Osteoblast (primary cell): ENCODE data around the gene FGF14. TPM values are rescaled to one million over a fixed set of nuclear protein-coding genes. Genes with fewer than 3 reads are reported as not detected.

ENCODE experiments used
- DNase-seq: peaks from one replicate; pipeline ENCODE4 v3.0.0; 2011; ENCODE audit warnings: low spot score, mixed read lengths; ENCODE audit not compliant: insufficient read length; ENCODE audit errors: missing footprints
- H2AFZ ChIP-seq: 2 replicates; pipeline ENCODE4 v1.6.0; 2011; ENCODE audit warnings: mild to moderate bottlenecking, low read length
- H3K27ac ChIP-seq: 2 replicates; pipeline ENCODE4 v1.5.1; 2011; ENCODE audit warnings: mild to moderate bottlenecking, low read depth, low read length, moderate library complexity
- H3K27me3 ChIP-seq: 2 replicates; pipeline ENCODE4 v1.6.0; 2012; ENCODE audit warnings: mild to moderate bottlenecking, control low read depth, inconsistent platforms, low read length, moderate library complexity; ENCODE audit not compliant: insufficient read depth
- H3K36me3 ChIP-seq: 2 replicates; pipeline ENCODE4 v1.5.1; 2011; ENCODE audit warnings: mild to moderate bottlenecking, low read length, control low read depth, moderate library complexity; ENCODE audit not compliant: insufficient read depth
- H3K4me1 ChIP-seq: 2 replicates; pipeline ENCODE4 v1.5.1; 2011; ENCODE audit warnings: mild to moderate bottlenecking, low read length, control low read depth, moderate library complexity; ENCODE audit not compliant: insufficient read depth
- H3K4me2 ChIP-seq: 2 replicates; pipeline ENCODE4 v1.6.0; 2011; ENCODE audit warnings: mild to moderate bottlenecking, low read length; ENCODE audit not compliant: insufficient read depth
- H3K4me3 ChIP-seq: fragments of 200-600 bp; sonication (generic); 3 replicates; pipeline ENCODE4 v1.5.1; 2012; ENCODE audit warnings: mild to moderate bottlenecking, low read length, inconsistent platforms; ENCODE audit not compliant: insufficient read depth
- H3K79me2 ChIP-seq: 2 replicates; pipeline ENCODE4 v1.6.0; 2012; ENCODE audit warnings: mild to moderate bottlenecking, low read length, control low read depth, inconsistent platforms; ENCODE audit not compliant: insufficient read depth
- H3K9me3 ChIP-seq: 2 replicates; pipeline ENCODE4 v1.5.1; 2011; ENCODE audit warnings: low read depth, low read length, control low read depth
- H4K20me1 ChIP-seq: 2 replicates; pipeline ENCODE4 v1.6.0; 2012; ENCODE audit warnings: mild to moderate bottlenecking, low read length, control low read depth; ENCODE audit not compliant: insufficient read depth
- CTCF ChIP-seq: IDR thresholded peaks from 2 replicates; pipeline ENCODE4 v1.5.1; 2011; ENCODE audit warnings: mild to moderate bottlenecking, low read depth, low read length, moderate library complexity; ENCODE audit errors: extremely low read depth
- total RNA-seq: library from RNA; depleted of rRNA; stranded (reverse); fragments of >200 nt; gene quantifications from 2 replicates; pipeline ENCODE4 v1.2.3, GENCODE V29; 2012

Gene FGF14
- total RNA-seq, 1 donor = under 0.01 TPM

DNA sequence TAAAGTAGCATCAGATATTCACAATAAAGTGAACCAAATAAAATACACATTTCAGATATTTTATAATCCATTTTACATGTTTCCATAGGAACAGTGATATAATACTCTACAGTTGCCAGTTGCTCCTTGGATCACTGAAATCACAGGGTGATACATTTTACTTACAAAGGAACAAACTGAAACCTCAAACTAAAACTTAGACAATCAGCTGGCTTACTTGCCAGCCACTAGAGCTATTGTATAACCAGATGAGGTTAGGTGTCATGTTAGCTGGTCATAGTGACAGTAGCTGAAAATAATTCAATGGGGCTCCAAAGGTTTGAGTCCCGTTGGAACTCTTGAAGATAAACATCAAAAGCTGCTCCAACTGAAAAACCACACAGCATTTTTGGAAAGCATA is 674.7 kb downstream of the FGF14 start:
- Histone ChIP-seq H4K20me1 (no peaks in the 10 kb centered on the region), H2AFZ (no peak overlapping the region), H3K27me3 (no peaks in the 10 kb centered on the region), H3K4me2 (no peak overlapping the region), H3K27ac (no peak overlapping the region), H3K9me3 (no peaks in the 10 kb centered on the region), H3K4me1 (peaks cover 12% of the 10 kb centered on the region), H3K36me3 (peaks cover 12% of the 10 kb centered on the region), H3K4me3 (no peak overlapping the region), H3K79me2 (no peaks in the 10 kb centered on the region)
- DNase-seq = no peak
- no peak for TF ChIP-seq CTCF

- H4K20me1 ChIP-seq = no peaks in the 10 kb centered on the region
- peaks cover 12% of the 10 kb centered on the region for H3K4me1 ChIP-seq
- peaks cover 15% of the 10 kb centered on the region for H3K36me3 ChIP-seq
- H2AFZ ChIP-seq = no peak overlapping the region
- no peak overlapping the region for H3K4me2 ChIP-seq
- H3K79me2 ChIP-seq = no peaks in the 10 kb centered on the region
- no peak for TF ChIP-seq CTCF
- no peak overlapping the region for H3K27ac ChIP-seq
- no peaks in the 10 kb centered on the region for H3K9me3 ChIP-seq
- no peak for DNase-seq
- no peak overlapping the region for H3K4me3 ChIP-seq
- H3K27me3 ChIP-seq = no peaks in the 10 kb centered on the region
These were observed 675.2 kb downstream of the FGF14 start for GRCh38 chr13:101726681-101727080.

- Histone ChIP-seq H3K4me2 (no peak overlapping the region), H3K9me3 (no peaks in the 10 kb centered on the region), H2AFZ (no peak overlapping the region), H3K27ac (no peak overlapping the region), H3K79me2 (no peaks in the 10 kb centered on the region), H4K20me1 (no peaks in the 10 kb centered on the region), H3K36me3 (peaks cover 59% of the 10 kb centered on the region), H3K4me3 (no peak overlapping the region), H3K4me1 (no peaks in the 10 kb centered on the region), H3K27me3 (no peaks in the 10 kb centered on the region)
- TF ChIP-seq CTCF = no peak
- DNase-seq = no peak
These were observed 683.4 kb downstream of the FGF14 start for GRCh38 chr13:101718496-101718895.

DNA sequence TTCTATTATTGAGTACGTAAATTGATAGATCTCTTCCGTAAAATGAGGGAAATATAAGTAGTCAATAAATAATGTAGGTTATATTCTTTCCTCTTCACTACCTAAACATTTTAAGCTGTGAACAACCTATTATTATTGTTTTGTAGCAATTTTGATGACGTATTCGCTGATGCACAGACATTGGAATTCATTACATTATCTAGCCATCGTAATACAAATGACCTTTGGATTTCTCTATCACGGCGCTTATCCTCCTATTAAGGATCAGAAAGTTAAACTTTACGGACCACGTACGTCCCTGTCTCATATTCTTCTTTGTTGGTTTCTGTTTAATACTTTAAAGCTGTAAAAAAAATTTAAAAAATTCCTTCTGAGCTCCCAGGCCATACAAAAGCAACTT is 684.5 kb downstream of the FGF14 start:
- H3K9me3 ChIP-seq = no peaks in the 10 kb centered on the region
- DNase-seq = no peak
- no peak overlapping the region for H2AFZ ChIP-seq
- H3K4me3 ChIP-seq = no peak overlapping the region
- no peaks in the 10 kb centered on the region for H3K79me2 ChIP-seq
- H3K27ac ChIP-seq = no peak overlapping the region
- TF ChIP-seq CTCF = no peak
- no peak overlapping the region for H3K4me2 ChIP-seq
- peaks cover 60% of the 10 kb centered on the region for H3K36me3 ChIP-seq
- H4K20me1 ChIP-seq = no peaks in the 10 kb centered on the region
- H3K4me1 ChIP-seq = no peaks in the 10 kb centered on the region
- no peaks in the 10 kb centered on the region for H3K27me3 ChIP-seq
